GM12892 (cell line): ENCODE data around the gene OAS1.

Experiments used
- POLR2A ChIP-seq: IDR thresholded peaks from 2 replicates; pipeline ENCODE4 v1.6.1; 2011; ENCODE audit warnings: low read depth, low read length, control low read depth
- POLR2AphosphoS5 ChIP-seq: IDR thresholded peaks from 2 replicates; pipeline ENCODE4 v1.6.1; 2011; ENCODE audit warnings: low read depth, low read length, control low read depth

DNA sequence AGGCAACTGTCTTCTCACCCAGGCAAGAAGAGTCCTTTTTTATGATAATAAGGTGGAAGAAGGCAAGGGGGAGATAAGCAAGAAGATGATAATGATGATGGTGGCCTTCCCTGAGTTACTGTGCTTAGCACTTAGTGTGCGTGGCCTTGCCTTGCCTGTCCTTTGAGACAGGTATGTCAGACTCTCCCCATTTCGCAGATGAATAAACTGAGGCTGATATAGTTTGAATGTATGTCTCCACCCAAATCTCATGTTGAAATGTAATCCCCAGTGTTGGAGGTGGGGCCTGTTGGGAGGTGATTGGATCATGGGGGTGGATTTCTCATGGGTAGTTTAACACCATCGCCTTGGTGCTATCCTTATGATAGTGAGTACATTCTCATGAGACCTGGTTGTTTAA, 23.0 kb downstream of the OAS1 start:
- TF ChIP-seq POLR2A (no peak), POLR2AphosphoS5 (no peak)
